Measurements from ENCODE around the gene PDE8B.

The PDE8B gene

DNA sequence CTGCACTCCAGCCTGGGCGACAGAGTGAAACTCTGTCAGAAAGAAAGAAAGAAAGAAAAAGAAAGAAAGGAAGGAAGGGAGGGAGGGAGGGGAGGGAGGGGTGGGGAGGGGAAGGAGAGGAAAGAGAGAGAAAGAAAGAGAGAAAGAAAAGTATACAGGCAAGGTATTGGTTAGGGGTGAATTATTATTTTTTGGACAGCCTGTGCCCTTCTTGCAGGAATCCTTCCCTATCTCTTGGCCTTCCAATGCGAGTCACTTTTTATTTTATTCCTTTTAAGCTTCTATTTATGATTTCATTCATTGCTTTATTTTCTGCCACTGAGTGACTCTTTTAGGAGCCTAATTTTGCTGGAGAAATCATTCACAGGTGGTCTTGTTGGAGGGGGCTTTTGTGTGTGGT, 98.7 kb downstream of the PDE8B start:
- H4K91ac ChIP-seq (ENCODE audit: low read depth, low read length) = no peak overlapping the region
- no peak overlapping the region for H2BK120ac ChIP-seq (ENCODE audit: insufficient read depth, low read length, poor library complexity)
- no peak overlapping the region for H3K14ac ChIP-seq (ENCODE audit: low read length)
- H2AFZ ChIP-seq (ENCODE audit: insufficient read depth, low read length, poor library complexity) = no peak overlapping the region
- no peaks in the 10 kb centered on the region for H3K79me1 ChIP-seq (ENCODE audit: low read length)
- peaks cover 3% of the 10 kb centered on the region for H3K9me3 ChIP-seq (ENCODE audit: insufficient read depth, low read depth, low read length)
- H3K27ac ChIP-seq (ENCODE audit: low read depth, low read length) = no peak overlapping the region
- no peak overlapping the region for H3K4me3 ChIP-seq (ENCODE audit: low read depth, low read length)
- H3K4me2 ChIP-seq (ENCODE audit: low read length) = no peak overlapping the region
- no peaks in the 10 kb centered on the region for H3K27me3 ChIP-seq (ENCODE audit: insufficient read depth, low read length)
- H3K23ac ChIP-seq (ENCODE audit: low read length) = no peak overlapping the region
- H3K36me3 ChIP-seq (ENCODE audit: control insufficient read depth in 1 of 2, insufficient read depth in 2 of 2, low read length in 2 of 2) = no peaks in the 10 kb centered on the region
- H2BK5ac ChIP-seq (ENCODE audit: low read depth, low read length, poor library complexity) = no peak overlapping the region
- no peak overlapping the region for H2AK5ac ChIP-seq (ENCODE audit: low read length)
- no peak for DNase-seq
- no peak overlapping the region for H3K9ac ChIP-seq (ENCODE audit: low read length)
- no peak overlapping the region for H3K4ac ChIP-seq (ENCODE audit: low read depth, low read length)
- H3K79me2 ChIP-seq (ENCODE audit: control insufficient read depth, insufficient read depth, low read length, poor library complexity) = no peaks in the 10 kb centered on the region
- no peak overlapping the region for H2BK12ac ChIP-seq (ENCODE audit: low read length)
- no peak overlapping the region for H3K18ac ChIP-seq (ENCODE audit: low read length)
- H4K8ac ChIP-seq (ENCODE audit: low read depth, low read length) = no peak overlapping the region
- H4K12ac ChIP-seq (ENCODE audit: low read depth, low read length) = no peak overlapping the region
- H3K4me1 ChIP-seq (ENCODE audit: control insufficient read depth in 1 of 2, insufficient read depth in 2 of 2, low read length in 2 of 2) = peaks cover 0 to 2% of the 10 kb centered on the region in 2 experiments
- WGBS (ENCODE audit: extremely low coverage, insufficient coverage, insufficient read length) = no CpG with 5 or more reads among the region's 2 CpGs

DNA sequence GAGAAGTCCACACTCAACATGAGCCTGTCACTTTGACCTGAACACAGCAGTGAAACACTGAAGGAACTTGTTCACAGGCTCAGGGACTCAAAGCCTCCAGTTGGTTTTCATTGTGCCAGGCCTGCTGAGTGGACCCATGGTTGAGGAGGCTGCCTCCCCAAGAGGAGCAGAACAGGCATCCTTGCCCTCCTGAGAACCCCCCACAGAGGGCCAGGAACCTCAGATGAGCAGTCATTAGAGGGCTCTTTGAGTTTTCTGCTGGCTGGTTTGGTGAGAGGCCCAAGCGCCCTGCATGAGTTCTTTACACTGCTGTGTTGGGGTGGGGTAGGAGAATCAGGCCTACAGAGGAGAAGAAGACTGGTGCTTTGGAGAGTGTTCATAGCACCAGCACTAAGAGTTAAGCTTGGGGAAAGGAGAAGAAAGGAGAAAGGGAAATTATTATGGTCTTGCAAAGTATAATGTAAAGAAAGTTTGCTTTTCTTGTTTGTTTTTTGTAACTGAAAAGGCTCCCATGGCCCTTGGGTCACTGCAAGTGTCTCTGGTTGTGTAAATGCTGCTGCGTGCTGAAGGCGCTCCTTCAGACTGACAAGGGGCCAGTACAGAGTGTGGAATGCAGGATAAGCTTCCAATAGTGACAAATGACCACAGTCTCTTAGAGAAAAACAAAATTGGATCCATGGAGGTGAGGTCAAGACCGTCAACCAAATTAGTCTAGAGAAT, 100.2 kb downstream of the PDE8B start:
- H3K27me3 ChIP-seq (ENCODE audit: insufficient read depth, low read length) = no peaks in the 10 kb centered on the region
- no peak overlapping the region for H3K4me2 ChIP-seq (ENCODE audit: low read length)
- H3K79me2 ChIP-seq (ENCODE audit: control insufficient read depth, insufficient read depth, low read length, poor library complexity) = no peaks in the 10 kb centered on the region
- no peak overlapping the region for H3K27ac ChIP-seq (ENCODE audit: low read depth, low read length)
- WGBS (ENCODE audit: extremely low coverage, insufficient coverage, insufficient read length) = no CpG with 5 or more reads among the region's 4 CpGs
- H3K23ac ChIP-seq (ENCODE audit: low read length) = no peak overlapping the region
- H3K79me1 ChIP-seq (ENCODE audit: low read length) = no peaks in the 10 kb centered on the region
- H2AFZ ChIP-seq (ENCODE audit: insufficient read depth, low read length, poor library complexity) = no peak overlapping the region
- no peak overlapping the region for H4K12ac ChIP-seq (ENCODE audit: low read depth, low read length)
- no peak overlapping the region for H2BK120ac ChIP-seq (ENCODE audit: insufficient read depth, low read length, poor library complexity)
- H2AK5ac ChIP-seq (ENCODE audit: low read length) = no peak overlapping the region
- peaks cover 3% of the 10 kb centered on the region for H3K9me3 ChIP-seq (ENCODE audit: insufficient read depth, low read depth, low read length)
- no peak overlapping the region for H3K9ac ChIP-seq (ENCODE audit: low read length)
- no peaks in the 10 kb centered on the region for H3K36me3 ChIP-seq (ENCODE audit: control insufficient read depth in 1 of 2, insufficient read depth in 2 of 2, low read length in 2 of 2)
- no peak overlapping the region for H4K8ac ChIP-seq (ENCODE audit: low read depth, low read length)
- H2BK5ac ChIP-seq (ENCODE audit: low read depth, low read length, poor library complexity) = no peak overlapping the region
- no peak overlapping the region for H3K18ac ChIP-seq (ENCODE audit: low read length)
- H3K14ac ChIP-seq (ENCODE audit: low read length) = no peak overlapping the region
- no peak overlapping the region for H3K4me3 ChIP-seq (ENCODE audit: low read depth, low read length)
- H4K91ac ChIP-seq (ENCODE audit: low read depth, low read length) = no peak overlapping the region
- no peak overlapping the region for H3K4ac ChIP-seq (ENCODE audit: low read depth, low read length)
- DNase-seq = no peak
- peaks cover 0 to 2% of the 10 kb centered on the region in 2 experiments for H3K4me1 ChIP-seq (ENCODE audit: control insufficient read depth in 1 of 2, insufficient read depth in 2 of 2, low read length in 2 of 2)
- H2BK12ac ChIP-seq (ENCODE audit: low read length) = no peak overlapping the region

GRCh38 chr5:77311214-77311571, 100.7 kb downstream of the PDE8B start:
- no peak for DNase-seq
- no peak overlapping the region for H3K4ac ChIP-seq (ENCODE audit: low read depth, low read length)
- no peak overlapping the region for H2AK5ac ChIP-seq (ENCODE audit: low read length)
- no peak overlapping the region for H4K12ac ChIP-seq (ENCODE audit: low read depth, low read length)
- no peak overlapping the region for H2BK12ac ChIP-seq (ENCODE audit: low read length)
- H3K27me3 ChIP-seq (ENCODE audit: insufficient read depth, low read length) = no peaks in the 10 kb centered on the region
- no peak overlapping the region for H4K91ac ChIP-seq (ENCODE audit: low read depth, low read length)
- no peak overlapping the region for H3K4me2 ChIP-seq (ENCODE audit: low read length)
- no CpG with 5 or more reads among the region's 1 CpG for WGBS (ENCODE audit: extremely low coverage, insufficient coverage, insufficient read length)
- no peaks in the 10 kb centered on the region for H3K79me2 ChIP-seq (ENCODE audit: control insufficient read depth, insufficient read depth, low read length, poor library complexity)
- H2BK120ac ChIP-seq (ENCODE audit: insufficient read depth, low read length, poor library complexity) = no peak overlapping the region
- H3K36me3 ChIP-seq (ENCODE audit: control insufficient read depth in 1 of 2, insufficient read depth in 2 of 2, low read length in 2 of 2) = no peaks in the 10 kb centered on the region
- H3K27ac ChIP-seq (ENCODE audit: low read depth, low read length) = no peak overlapping the region
- H4K8ac ChIP-seq (ENCODE audit: low read depth, low read length) = no peak overlapping the region
- no peaks in the 10 kb centered on the region for H3K79me1 ChIP-seq (ENCODE audit: low read length)
- no peak overlapping the region for H2AFZ ChIP-seq (ENCODE audit: insufficient read depth, low read length, poor library complexity)
- H3K9me3 ChIP-seq (ENCODE audit: insufficient read depth, low read depth, low read length) = peaks cover 3% of the 10 kb centered on the region
- no peak overlapping the region for H3K18ac ChIP-seq (ENCODE audit: low read length)
- H3K23ac ChIP-seq (ENCODE audit: low read length) = no peak overlapping the region
- H3K9ac ChIP-seq (ENCODE audit: low read length) = no peak overlapping the region
- no peak overlapping the region for H3K14ac ChIP-seq (ENCODE audit: low read length)
- peaks cover 0 to 2% of the 10 kb centered on the region in 2 experiments for H3K4me1 ChIP-seq (ENCODE audit: control insufficient read depth in 1 of 2, insufficient read depth in 2 of 2, low read length in 2 of 2)
- H3K4me3 ChIP-seq (ENCODE audit: low read depth, low read length) = no peak overlapping the region
- H2BK5ac ChIP-seq (ENCODE audit: low read depth, low read length, poor library complexity) = no peak overlapping the region

GRCh38 chr5:77312413-77312812, 101.9 kb downstream of the PDE8B start:
- Histone ChIP-seq H3K18ac (ENCODE audit: low read length) (no peak overlapping the region), H2AK5ac (ENCODE audit: low read length) (no peak overlapping the region), H3K4ac (ENCODE audit: low read depth, low read length) (no peak overlapping the region), H3K79me1 (ENCODE audit: low read length) (no peaks in the 10 kb centered on the region), H3K79me2 (ENCODE audit: control insufficient read depth, insufficient read depth, low read length, poor library complexity) (no peaks in the 10 kb centered on the region), H2AFZ (ENCODE audit: insufficient read depth, low read length, poor library complexity) (no peak overlapping the region), H2BK120ac (ENCODE audit: insufficient read depth, low read length, poor library complexity) (no peak overlapping the region), H3K27me3 (ENCODE audit: insufficient read depth, low read length) (no peaks in the 10 kb centered on the region), H4K12ac (ENCODE audit: low read depth, low read length) (no peak overlapping the region), H3K4me2 (ENCODE audit: low read length) (no peak overlapping the region), H4K8ac (ENCODE audit: low read depth, low read length) (no peak overlapping the region), H2BK5ac (ENCODE audit: low read depth, low read length, poor library complexity) (no peak overlapping the region), H3K9me3 (ENCODE audit: insufficient read depth, low read depth, low read length) (peaks cover 3% of the 10 kb centered on the region), H2BK12ac (ENCODE audit: low read length) (no peak overlapping the region), H3K23ac (ENCODE audit: low read length) (no peak overlapping the region), H3K9ac (ENCODE audit: low read length) (no peak overlapping the region), H3K14ac (ENCODE audit: low read length) (no peak overlapping the region), H3K4me1 (ENCODE audit: control insufficient read depth in 1 of 2, insufficient read depth in 2 of 2, low read length in 2 of 2) (peaks cover 0 to 3% of the 10 kb centered on the region in 2 experiments), H3K4me3 (ENCODE audit: low read depth, low read length) (no peak overlapping the region), H3K27ac (ENCODE audit: low read depth, low read length) (no peak overlapping the region), H3K36me3 (ENCODE audit: control insufficient read depth in 1 of 2, insufficient read depth in 2 of 2, low read length in 2 of 2) (no peaks in the 10 kb centered on the region), H4K91ac (ENCODE audit: low read depth, low read length) (no peak overlapping the region)
- DNase-seq = no peak
- WGBS (ENCODE audit: extremely low coverage, insufficient coverage, insufficient read length) = no CpG with 5 or more reads among the region's 1 CpG

Measured in trophoblast cell (in vitro differentiated cells and primary cell).